DND-41 (cell line): ENCODE measurements around the gene FSCN2.

Experiments used
- CTCF ChIP-seq: IDR thresholded peaks from 2 replicates; pipeline ENCODE4 v1.5.1; 2012; ENCODE audit warnings: borderline replicate concordance, low read length, moderate library complexity, mild to moderate bottlenecking; ENCODE audit not compliant: poor library complexity, severe bottlenecking; ENCODE audit errors: extremely low read depth
- EZH2 ChIP-seq: IDR thresholded peaks from 3 replicates; pipeline ENCODE4 v1.6.1; 2012; ENCODE audit warnings: borderline replicate concordance, low read depth, mild to moderate bottlenecking, moderate library complexity, low read length, inconsistent platforms; ENCODE audit not compliant: severe bottlenecking

DNA sequence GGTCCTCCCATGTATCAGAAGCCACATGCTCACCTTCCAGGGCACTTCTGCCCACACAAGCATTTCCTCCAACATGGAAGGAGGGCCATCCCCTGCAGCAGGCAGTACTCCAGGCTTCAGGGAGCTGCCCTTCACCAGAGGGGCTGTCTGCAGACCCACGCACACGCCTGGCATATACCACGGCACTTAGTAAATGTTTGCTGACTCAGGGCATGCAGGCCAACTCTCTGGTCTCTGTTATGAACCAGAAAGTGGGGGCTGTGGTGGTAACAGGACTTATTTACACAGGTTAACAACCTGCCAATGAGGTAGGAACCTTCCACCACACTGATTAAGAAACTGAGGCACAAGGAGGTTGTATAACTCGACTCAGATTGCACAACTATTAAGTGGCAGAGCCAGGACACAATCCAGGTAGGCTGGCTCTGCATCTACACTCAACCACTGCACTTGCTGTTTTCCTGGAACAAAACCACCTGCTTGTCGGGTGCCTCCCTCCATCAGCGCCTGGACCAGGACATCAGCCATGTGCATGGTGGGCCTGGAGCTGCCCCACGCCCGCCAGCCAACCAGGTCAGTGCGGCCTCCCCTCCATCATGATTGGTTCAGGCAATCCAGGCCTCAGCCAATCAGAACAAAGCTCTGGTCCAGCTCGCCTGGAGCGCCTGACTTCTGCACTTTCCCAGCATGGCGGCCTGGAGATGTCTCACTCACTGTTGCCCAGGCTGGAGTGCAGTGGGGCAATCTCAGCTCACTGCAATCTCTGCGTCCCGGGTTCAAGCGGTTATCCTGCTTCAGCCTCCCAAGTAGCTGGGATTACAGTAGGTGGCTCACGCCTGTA lies 34.8 kb upstream of the FSCN2 start:
- no peak for TF ChIP-seq CTCF
- no peak for TF ChIP-seq EZH2
